ENCODE results near the gene C11orf21.

- TF ChIP-seq ZNF274 (IDR thresholded peaks at IDR 0.05; ENCODE audit: low read depth, low read length): no peak
- TF ChIP-seq YY1 (IDR thresholded peaks at IDR 0.05; ENCODE audit: insufficient read depth, insufficient read length): no peak
- TF ChIP-seq SUZ12 (IDR thresholded peaks at IDR 0.05; ENCODE audit: extremely low read depth, insufficient read depth, insufficient read length): no peak
These were observed 4.1 kb downstream of the C11orf21 start for GRCh38 chr11:2297623-2298030.

All from NT2/D1 (cell line).